Left ventricle myocardium inferior (tissue), 1 donor: Measurements from ENCODE around the gene CCDC146. TPM values are rescaled to one million over a fixed set of nuclear protein-coding genes. Genes with fewer than 3 reads are reported as not detected.
"Not testable (repeated sequence)": the region's sequence is repeated elsewhere in the genome, so short reads cannot be mapped to it uniquely, and the experiment has no call there.

Source experiments
- DNase-seq: peaks from one replicate; pipeline ENCODE4 v3.0.0-alpha.2; 2020
- H3K27ac ChIP-seq: fragments of 200-600 bp; replicated peaks from 2 replicates; pipeline ENCODE4 v1.8.0; 2021
- H3K27me3 ChIP-seq: fragments of 200-600 bp; 2 replicates; pipeline ENCODE4 v1.8.0; 2021; ENCODE audit warnings: low read depth
- H3K36me3 ChIP-seq: fragments of 200-600 bp; 2 replicates; pipeline ENCODE4 v1.8.0; 2021
- H3K4me1 ChIP-seq: fragments of 200-600 bp; 2 replicates; pipeline ENCODE4 v1.8.0; 2021
- H3K4me3 ChIP-seq: fragments of 200-600 bp; 2 replicates; pipeline ENCODE4 v1.8.0; 2021; ENCODE audit warnings: mild to moderate bottlenecking, moderate library complexity
- H3K9me3 ChIP-seq: fragments of 200-600 bp; replicated peaks from 2 replicates; pipeline ENCODE4 v1.8.0; 2021
- intact Hi-C: fragments of 100-400 bp; cut with micrococcal nuclease; formaldehyde crosslinking; loops from one replicate; pipeline ENCODE4 v1.11.0; 2022
- total RNA-seq: library from RNA; stranded (reverse); fragmentation: NEBNext Ultra II Directional; extraction: Animal tissue kit (Norgen Biotek cat#: 25700); gene quantifications from one replicate; pipeline ENCODE4 v1.2.1, GENCODE V29; 2021
- TF ChIP-seq, protein P1 (sequence below): fragments of 200-600 bp; IDR thresholded peaks from 2 replicates; pipeline ENCODE4 v1.8.0; 2021; ENCODE audit warnings: antibody characterized with exemption, mild to moderate bottlenecking, borderline replicate concordance
- donor health status: DM: no; HTN: yes; CAD: no; lungs with severe emphysema.

Gene CCDC146
- total RNA-seq, 1 donor from 2014 or later, result 4.7 TPM

DNA sequence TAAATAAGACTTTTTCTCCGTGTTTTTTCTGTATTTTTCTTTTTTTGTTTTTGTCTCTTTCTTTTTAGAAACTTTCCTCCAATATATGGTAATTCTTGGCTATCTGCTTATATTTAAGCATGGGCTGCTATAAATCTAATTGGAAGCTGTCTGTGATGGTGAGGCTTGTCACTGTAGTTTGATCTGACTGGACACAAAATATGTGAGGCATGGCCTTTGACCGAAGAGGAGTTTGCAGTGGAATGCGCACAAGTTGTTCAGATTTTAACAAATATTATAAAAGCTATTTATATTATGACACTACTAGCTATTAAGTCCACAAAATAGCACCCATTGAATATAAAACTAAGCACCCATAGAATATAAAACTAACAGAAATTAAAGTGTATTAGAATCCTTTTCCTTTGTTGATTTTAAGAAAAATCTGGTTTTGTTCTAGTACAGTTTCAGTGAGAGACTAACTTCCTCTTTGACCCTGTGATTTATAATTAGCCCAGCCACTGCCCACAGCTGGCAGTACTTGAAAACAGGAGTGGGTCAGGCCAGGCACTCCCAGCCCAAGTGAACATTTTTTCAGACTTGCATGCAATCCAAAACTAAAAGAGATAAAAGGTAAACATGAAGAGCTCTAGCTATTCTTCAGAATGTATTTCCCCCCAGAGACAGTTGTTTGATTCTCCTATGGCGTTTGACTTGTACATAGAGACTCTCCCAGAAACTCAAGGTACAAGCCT, 147.1 kb downstream of the CCDC146 start:
- Histone ChIP-seq H3K9me3 (no peaks in the 10 kb centered on the region), H3K4me1 (peaks cover 18% of the 10 kb centered on the region), H3K27me3 (no peaks in the 10 kb centered on the region), H3K36me3 (peaks cover 10% of the 10 kb centered on the region), H3K27ac (peak overlapping the region; percentile 62), H3K4me3 (no peak overlapping the region)
- TF ChIP-seq, protein P1, sequence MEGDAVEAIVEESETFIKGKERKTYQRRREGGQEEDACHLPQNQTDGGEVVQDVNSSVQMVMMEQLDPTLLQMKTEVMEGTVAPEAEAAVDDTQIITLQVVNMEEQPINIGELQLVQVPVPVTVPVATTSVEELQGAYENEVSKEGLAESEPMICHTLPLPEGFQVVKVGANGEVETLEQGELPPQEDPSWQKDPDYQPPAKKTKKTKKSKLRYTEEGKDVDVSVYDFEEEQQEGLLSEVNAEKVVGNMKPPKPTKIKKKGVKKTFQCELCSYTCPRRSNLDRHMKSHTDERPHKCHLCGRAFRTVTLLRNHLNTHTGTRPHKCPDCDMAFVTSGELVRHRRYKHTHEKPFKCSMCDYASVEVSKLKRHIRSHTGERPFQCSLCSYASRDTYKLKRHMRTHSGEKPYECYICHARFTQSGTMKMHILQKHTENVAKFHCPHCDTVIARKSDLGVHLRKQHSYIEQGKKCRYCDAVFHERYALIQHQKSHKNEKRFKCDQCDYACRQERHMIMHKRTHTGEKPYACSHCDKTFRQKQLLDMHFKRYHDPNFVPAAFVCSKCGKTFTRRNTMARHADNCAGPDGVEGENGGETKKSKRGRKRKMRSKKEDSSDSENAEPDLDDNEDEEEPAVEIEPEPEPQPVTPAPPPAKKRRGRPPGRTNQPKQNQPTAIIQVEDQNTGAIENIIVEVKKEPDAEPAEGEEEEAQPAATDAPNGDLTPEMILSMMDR, result no peak
- DNase-seq, result no peak
- intact Hi-C loops, result no loop called here

DNA sequence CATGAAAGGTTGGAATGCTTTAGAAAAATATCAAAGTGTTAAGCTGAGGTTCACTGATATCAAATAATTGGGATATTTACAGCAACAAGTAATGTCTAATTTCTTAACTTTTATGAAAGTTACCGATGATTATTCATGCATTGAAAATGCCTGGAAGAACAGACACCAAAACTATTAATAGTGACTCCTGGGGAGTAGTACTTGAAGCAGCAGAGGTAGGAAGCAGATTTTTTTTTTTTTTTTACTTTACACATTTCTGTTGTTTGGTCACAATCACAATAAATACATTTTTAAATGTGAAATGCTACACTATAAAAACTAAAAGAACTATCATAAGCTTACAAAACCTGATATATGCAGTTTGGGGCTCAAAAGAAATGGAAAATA, 147.7 kb downstream of the CCDC146 start:
- DNase-seq, result no peak
- H3K36me3 ChIP-seq, result peaks cover 8% of the 10 kb centered on the region
- H3K27me3 ChIP-seq, result no peaks in the 10 kb centered on the region
- TF ChIP-seq, protein P1, result no peak
- H3K4me3 ChIP-seq, result no peak overlapping the region
- H3K27ac ChIP-seq, result peak overlapping the region; percentile 62
- peaks cover 18% of the 10 kb centered on the region for H3K4me1 ChIP-seq
- no peaks in the 10 kb centered on the region for H3K9me3 ChIP-seq
- intact Hi-C loops, result no loop called here

DNA sequence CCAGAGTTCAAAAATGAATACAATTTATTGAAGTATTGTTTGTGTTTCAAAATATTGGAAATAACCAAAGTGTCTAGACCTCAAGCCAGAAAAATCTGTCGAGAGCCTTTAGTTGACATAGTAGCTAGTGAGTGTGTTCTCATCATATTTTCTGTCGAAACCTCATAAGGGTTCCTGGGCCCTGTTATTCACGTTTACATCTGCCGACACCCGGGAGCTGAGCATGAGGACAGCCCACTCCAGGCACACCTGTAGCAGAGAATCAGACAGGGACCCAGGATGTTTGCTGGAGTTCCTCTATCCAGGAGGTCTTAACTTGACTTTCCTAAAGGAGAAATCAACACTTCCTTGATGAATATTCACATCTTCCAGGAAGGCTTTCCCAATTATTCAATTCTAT, 149.4 kb downstream of the CCDC146 start:
- Histone ChIP-seq H3K9me3 (no peaks in the 10 kb centered on the region), H3K27ac (no peak overlapping the region), H3K36me3 (peaks cover 8% of the 10 kb centered on the region), H3K4me1 (peaks cover 26% of the 10 kb centered on the region), H3K4me3 (no peak overlapping the region), H3K27me3 (no peaks in the 10 kb centered on the region)
- intact Hi-C loops, result no loop called here
- TF ChIP-seq, protein P1, result no peak
- DNase-seq, result no peak

DNA sequence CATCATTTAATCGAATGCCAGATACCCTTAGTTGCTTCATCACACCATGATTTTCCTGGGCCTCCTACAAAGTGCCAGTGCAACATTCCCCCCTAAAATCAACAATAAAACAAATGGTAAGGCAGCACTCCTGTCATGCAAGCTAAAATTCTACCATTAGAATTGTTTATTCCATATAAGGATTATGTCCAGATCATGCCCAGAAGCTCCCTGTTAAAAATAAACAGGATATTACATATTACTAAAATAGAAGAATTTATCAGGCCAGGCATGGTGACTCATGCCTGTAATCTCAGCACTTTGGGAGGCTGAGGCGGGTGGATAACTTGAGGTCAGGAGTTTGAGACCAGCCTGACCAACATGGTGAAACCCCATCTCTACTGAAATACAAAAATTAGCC, 153.2 kb downstream of the CCDC146 start:
- DNase-seq, H3K4me1 ChIP-seq, H3K27ac ChIP-seq, H3K4me3 ChIP-seq, H3K9me3 ChIP-seq, H3K27me3 ChIP-seq, H3K36me3 ChIP-seq, intact Hi-C loops: not testable (repeated sequence)

DNA sequence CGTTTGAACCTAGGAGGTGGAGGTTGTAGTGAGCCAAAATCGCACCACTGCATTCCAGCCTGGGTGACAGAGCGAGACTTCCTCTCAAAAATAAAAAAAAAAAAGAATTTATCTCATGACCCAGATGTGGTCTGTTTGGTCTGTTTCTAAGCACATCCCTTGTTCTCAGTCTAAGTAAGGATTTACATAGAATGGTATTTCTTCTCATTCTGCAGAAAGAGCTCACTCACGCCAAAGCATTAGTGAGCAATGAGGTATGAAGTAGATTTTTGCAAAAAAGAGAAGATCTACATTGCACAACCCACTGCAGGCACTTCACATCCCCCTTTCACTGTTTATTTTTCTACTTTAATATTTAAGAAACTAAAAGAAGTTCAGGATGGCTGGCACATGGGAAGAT, 153.7 kb downstream of the CCDC146 start:
- H3K27ac ChIP-seq, result no peak overlapping the region

More for the DNA sequence above, 153.7 kb downstream of the CCDC146 start:
- TF ChIP-seq, protein P1, result no peak
- peaks cover 8% of the 10 kb centered on the region for H3K36me3 ChIP-seq
- peaks cover 9% of the 10 kb centered on the region for H3K4me1 ChIP-seq
- no peaks in the 10 kb centered on the region for H3K9me3 ChIP-seq
- no peak for DNase-seq
- H3K27me3 ChIP-seq, result no peaks in the 10 kb centered on the region
- intact Hi-C loops, result no loop called here
- no peak overlapping the region for H3K4me3 ChIP-seq
